ENCODE results near the gene CFAP20.
"Not testable (repeated sequence)": the region's sequence is repeated elsewhere in the genome, so short reads cannot be mapped to it uniquely, and the experiment has no call there.

The CFAP20 gene

GRCh38 chr16:58098207-58099096, 30.7 kb downstream of the CFAP20 start:
- no peak for DNase-seq

- DNase-seq = no peak
Measured at GRCh38 chr16:58096249-58096648, 32.9 kb downstream of the CFAP20 start.

- DNase-seq = not testable (repeated sequence)
Measured at GRCh38 chr16:58095575-58095960, 33.6 kb downstream of the CFAP20 start.

GRCh38 chr16:58094791-58095574, 34.2 kb downstream of the CFAP20 start:
- DNase-seq = peak in 3 of 56 donors; percentile 7 to 29 (median 10)

- DNase-seq = no peak
Measured at GRCh38 chr16:58094026-58094425, 35.2 kb downstream of the CFAP20 start.

- not testable (repeated sequence) for DNase-seq
Measured at GRCh38 chr16:58090396-58090795, 38.8 kb downstream of the CFAP20 start.

- DNase-seq = no peak
Measured at GRCh38 chr16:58088091-58088490, 41.1 kb downstream of the CFAP20 start.

GRCh38 chr16:58087209-58087913, 41.8 kb downstream of the CFAP20 start:
- no peak for DNase-seq

GRCh38 chr16:58086381-58087208, 42.6 kb downstream of the CFAP20 start:
- no peak for DNase-seq

- DNase-seq = no peak
Measured at GRCh38 chr16:58085584-58086251, 43.5 kb downstream of the CFAP20 start.

- DNase-seq = no peak
Measured at GRCh38 chr16:58085171-58085570, 44.0 kb downstream of the CFAP20 start.

GRCh38 chr16:58084635-58085034, 44.5 kb downstream of the CFAP20 start:
- DNase-seq = no peak

- no peak for DNase-seq
Measured at GRCh38 chr16:58082381-58082780, 46.8 kb downstream of the CFAP20 start.

GRCh38 chr16:58080657-58081056, 48.5 kb downstream of the CFAP20 start:
- DNase-seq = not testable (repeated sequence)

- DNase-seq = no peak
Measured at GRCh38 chr16:58077796-58078195, 51.4 kb downstream of the CFAP20 start.

GRCh38 chr16:58076514-58076913, 52.7 kb downstream of the CFAP20 start:
- no peak for DNase-seq

- DNase-seq = no peak
Measured at GRCh38 chr16:58074657-58075056, 54.5 kb downstream of the CFAP20 start.

- DNase-seq = not testable (repeated sequence)
Measured at GRCh38 chr16:58073086-58073485, 56.1 kb downstream of the CFAP20 start.

GRCh38 chr16:58072134-58072533, 57.0 kb downstream of the CFAP20 start:
- DNase-seq = not testable (repeated sequence)

- DNase-seq = no peak
Measured at GRCh38 chr16:58070585-58070984, 58.6 kb downstream of the CFAP20 start.

Data from amygdala (tissue), 56 donors.